Neutrophil (primary cell): ENCODE measurements around the gene KRTAP2-2.
"Not testable (repeated sequence)": the region's sequence is repeated elsewhere in the genome, so short reads cannot be mapped to it uniquely, and the experiment has no call there.

Experiments
- H3K27ac ChIP-seq: fragments of 200-600 bp; sonication (generic); 2 replicates; pipeline ENCODE4 v1.5.1; 2016; ENCODE audit warnings: mild to moderate bottlenecking, moderate library complexity
- H3K27me3 ChIP-seq: fragments of 200-600 bp; sonication (generic); 2 replicates; pipeline ENCODE4 v1.6.0; 2016; ENCODE audit warnings: mild to moderate bottlenecking
- H3K36me3 ChIP-seq: fragments of 200-600 bp; sonication (generic); 2 replicates; pipeline ENCODE4 v1.5.1; 2017
- H3K4me1 ChIP-seq, 2 experiments: fragments of 200-600 bp in 1 of 2; sonication (generic) in 1 of 2; 1 replicate in 1 of 2; 2 replicates in 1 of 2; pipeline versions ENCODE4 v1.5.1 to v1.6.1; 2013 to 2016; ENCODE audit warnings: low read depth in 1 of 2, low read length in 1 of 2, mild to moderate bottlenecking in 1 of 2, moderate library complexity in 1 of 2; ENCODE audit not compliant: control insufficient read depth in 1 of 2, insufficient read depth in 1 of 2
- H3K4me3 ChIP-seq, 2 experiments: fragments of 200-600 bp in 1 of 2; sonication (generic) in 1 of 2; 1 replicate in 1 of 2; 2 replicates in 1 of 2; pipeline ENCODE4 v1.5.1; 2013 to 2016; ENCODE audit warnings: low read depth in 1 of 2, low read length in 1 of 2, mild to moderate bottlenecking in 1 of 2, moderate library complexity in 1 of 2
- H3K9me3 ChIP-seq: fragments of 200-600 bp; sonication (generic); 2 replicates; pipeline ENCODE4 v1.5.1; 2016
- TF ChIP-seq, protein P1 (sequence below): fragments of 200-600 bp; sonication (generic); IDR thresholded peaks from 2 replicates; pipeline ENCODE4 v1.5.1; 2016; ENCODE audit warnings: antibody characterized with exemption

KRTAP2-2 gene

DNA sequence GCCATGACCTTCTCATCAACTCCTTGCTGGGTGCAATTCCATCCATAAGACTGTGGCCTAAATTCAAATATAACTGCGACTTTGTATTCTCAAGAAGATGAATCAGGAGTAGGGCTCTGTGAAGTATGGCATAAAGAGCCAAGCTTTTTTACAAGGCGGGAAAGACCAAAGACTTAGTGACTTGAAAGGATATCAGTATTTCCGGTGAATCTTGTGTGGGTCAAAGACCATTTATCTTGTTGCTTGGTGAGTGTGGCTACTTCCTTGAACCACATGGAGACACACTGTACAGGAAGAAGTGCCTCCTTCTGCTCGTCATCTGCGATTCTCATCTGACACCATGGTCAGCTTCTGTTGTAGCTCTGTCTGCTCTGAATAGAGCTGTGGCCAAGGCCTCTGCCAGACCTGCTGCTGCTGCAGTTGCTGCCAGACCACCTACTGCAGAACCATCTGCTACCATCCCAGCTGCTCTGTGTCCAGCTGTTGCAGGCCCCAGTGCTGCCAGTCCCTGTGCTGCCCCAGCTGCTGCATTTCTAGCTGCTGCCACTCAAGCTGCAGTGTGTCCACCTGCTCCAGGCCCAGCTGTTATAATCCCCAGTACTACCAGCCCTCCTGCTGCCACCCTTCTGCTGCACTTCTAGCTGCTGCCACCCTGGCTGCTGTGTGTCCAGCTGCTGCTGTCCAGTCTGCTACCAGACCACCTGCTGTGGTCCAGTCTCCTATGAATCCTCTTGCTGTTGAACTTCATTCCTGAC lies 16.8 kb upstream of the KRTAP2-2 start:
- no peaks in the 10 kb centered on the region for H3K9me3 ChIP-seq

DNA sequence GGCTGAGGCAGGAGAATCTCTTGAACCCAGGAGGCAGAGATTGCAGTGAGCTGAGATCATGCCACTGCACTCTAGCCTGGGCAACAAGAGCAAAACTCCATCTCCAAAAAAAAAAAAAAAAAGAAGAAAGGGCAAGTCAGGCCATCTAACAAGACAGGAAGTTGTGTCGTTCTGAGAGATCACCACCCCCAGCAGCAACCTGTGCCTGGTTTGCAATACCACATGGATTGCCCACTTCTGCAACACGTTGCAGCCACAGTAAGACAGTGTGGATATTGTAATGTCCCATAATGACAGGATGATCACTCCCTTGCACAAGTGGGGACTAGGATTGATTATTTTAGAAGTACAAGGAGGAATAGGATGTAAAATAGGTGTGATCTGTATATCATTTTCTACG lies 14.0 kb upstream of the KRTAP2-2 start:
- Histone ChIP-seq H3K9me3 (no peaks in the 10 kb centered on the region), H3K27ac (no peak overlapping the region), H3K36me3 (no peaks in the 10 kb centered on the region), H3K4me3 (no peak overlapping the region), H3K27me3 (peaks cover 12% of the 10 kb centered on the region), H3K4me1 (peaks cover 7 to 17% of the 10 kb centered on the region in 2 experiments)
- TF ChIP-seq, protein P1, sequence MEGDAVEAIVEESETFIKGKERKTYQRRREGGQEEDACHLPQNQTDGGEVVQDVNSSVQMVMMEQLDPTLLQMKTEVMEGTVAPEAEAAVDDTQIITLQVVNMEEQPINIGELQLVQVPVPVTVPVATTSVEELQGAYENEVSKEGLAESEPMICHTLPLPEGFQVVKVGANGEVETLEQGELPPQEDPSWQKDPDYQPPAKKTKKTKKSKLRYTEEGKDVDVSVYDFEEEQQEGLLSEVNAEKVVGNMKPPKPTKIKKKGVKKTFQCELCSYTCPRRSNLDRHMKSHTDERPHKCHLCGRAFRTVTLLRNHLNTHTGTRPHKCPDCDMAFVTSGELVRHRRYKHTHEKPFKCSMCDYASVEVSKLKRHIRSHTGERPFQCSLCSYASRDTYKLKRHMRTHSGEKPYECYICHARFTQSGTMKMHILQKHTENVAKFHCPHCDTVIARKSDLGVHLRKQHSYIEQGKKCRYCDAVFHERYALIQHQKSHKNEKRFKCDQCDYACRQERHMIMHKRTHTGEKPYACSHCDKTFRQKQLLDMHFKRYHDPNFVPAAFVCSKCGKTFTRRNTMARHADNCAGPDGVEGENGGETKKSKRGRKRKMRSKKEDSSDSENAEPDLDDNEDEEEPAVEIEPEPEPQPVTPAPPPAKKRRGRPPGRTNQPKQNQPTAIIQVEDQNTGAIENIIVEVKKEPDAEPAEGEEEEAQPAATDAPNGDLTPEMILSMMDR, result no peak

More for the DNA sequence above, 16.8 kb upstream of the KRTAP2-2 start:
- Histone ChIP-seq H3K27me3 (peaks cover 10% of the 10 kb centered on the region), H3K4me3 (no peak overlapping the region), H3K27ac (no peak overlapping the region), H3K4me1 (peaks cover 7 to 17% of the 10 kb centered on the region in 2 experiments), H3K36me3 (no peaks in the 10 kb centered on the region)
- TF ChIP-seq, protein P1, result no peak

DNA sequence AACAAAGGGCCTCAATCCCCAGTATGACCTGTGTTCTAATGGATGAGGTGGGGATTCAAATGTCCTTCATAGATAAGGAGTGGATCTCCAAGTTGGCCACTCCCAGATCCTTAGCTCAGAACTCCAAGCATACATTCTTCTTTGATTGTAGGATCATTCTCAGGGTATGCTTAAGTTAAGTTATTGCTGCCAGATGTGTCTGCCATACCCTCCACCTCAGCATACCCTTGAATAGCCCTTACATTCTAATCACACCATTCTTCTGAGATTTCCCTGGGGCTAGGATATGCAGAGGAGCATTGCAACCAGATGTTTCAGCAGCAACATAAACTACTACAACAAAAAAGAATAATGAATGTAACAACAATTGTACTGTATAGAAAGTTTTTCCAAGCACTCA lies 12.3 kb upstream of the KRTAP2-2 start:
- H3K27me3 ChIP-seq, result peaks cover 29% of the 10 kb centered on the region
- TF ChIP-seq, protein P1, result no peak
- H3K27ac ChIP-seq, result no peak overlapping the region
- peaks cover 7 to 17% of the 10 kb centered on the region in 2 experiments for H3K4me1 ChIP-seq
- no peaks in the 10 kb centered on the region for H3K36me3 ChIP-seq
- no peak overlapping the region for H3K4me3 ChIP-seq
- no peaks in the 10 kb centered on the region for H3K9me3 ChIP-seq

DNA sequence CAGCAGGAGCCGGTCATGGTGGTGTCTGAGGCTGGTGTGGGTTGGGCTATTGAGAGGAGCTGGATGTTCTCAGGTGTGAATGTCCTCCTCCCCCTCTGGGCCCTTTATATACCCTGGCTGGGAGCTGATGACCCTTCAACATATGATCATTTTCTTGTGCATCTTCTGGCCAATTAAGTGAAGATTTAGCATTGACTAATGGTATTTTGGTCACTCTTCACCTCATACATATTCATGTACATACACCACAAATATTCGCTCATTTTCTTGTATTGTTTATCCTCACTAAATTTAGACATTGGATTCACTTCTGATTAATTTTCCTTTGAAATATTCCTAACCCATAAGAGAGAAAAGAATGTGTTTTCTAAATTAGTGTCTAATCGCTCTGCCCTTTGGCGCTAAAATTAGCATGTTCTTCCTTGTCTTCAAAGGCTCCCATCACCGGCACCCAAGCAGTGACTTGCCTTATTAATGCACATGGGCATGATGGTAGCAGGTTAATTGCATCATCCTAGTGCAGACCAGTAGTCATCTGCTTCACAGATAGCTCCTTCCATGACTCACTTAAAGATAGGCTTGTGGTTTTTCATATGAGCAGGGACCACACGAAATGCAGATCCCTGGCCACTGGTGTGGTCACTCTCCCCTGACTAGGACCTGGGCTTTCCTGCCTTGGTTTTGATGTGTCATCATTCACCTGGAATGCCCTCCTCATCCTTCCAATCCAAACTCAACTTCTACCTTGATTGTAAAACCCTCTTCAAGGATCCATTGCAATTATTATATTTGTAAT lies 11.0 kb upstream of the KRTAP2-2 start, which contains the start of gene KRTAP2-4:
Gene KRTAP2-4 (minus strand): TSS at position 51 of the 796 bp plus-strand sequence. CDS start 34 bp downstream, at position 17.
- TF ChIP-seq, protein P1, result no peak
- Histone ChIP-seq H3K4me1 (peaks cover 7 to 17% of the 10 kb centered on the region in 2 experiments), H3K27ac (no peak within 1 kb of the TSS), H3K4me3 (no peak within 1 kb of the TSS), H3K36me3 (no peaks in the 10 kb centered on the region), H3K27me3 (peaks cover 42% of the 10 kb centered on the region), H3K9me3 (no peaks in the 10 kb centered on the region)

DNA sequence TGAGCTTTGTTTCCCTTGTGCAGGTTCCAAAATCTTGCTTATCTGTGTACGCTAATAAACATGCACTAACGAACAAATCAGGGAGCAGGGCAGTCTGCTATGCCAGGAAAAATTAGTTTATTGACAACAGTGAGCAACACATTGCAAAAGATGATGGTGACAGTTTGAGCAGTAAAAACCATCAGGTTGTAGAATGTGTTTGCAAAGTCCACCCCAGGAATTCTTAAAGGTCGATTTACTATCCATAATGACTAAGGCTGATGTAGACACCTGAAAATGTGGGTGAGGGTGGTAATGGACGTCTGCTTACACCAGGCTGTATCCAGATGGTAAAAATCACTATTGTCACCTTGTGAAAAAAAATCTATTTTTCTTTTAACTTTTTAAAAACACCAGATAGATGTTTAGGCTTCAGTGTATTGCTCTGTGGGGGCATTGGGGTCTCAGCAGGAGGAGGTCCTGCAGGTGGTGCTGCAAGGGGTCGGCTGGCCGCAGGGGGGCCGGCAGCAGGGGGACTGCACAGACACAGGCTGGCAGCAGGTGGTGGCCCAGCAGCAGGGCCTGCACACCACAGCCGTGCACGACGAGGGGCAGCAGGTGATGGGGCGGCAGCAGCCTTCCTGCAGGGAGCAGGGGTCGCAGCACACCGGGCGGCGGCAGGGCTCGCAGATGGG lies 10.1 kb upstream of the KRTAP2-2 start:
- H3K27me3 ChIP-seq, result peaks cover 51% of the 10 kb centered on the region
- H3K36me3 ChIP-seq, H3K4me3 ChIP-seq, H3K27ac ChIP-seq, H3K9me3 ChIP-seq: not testable (repeated sequence)
- peaks cover 7 to 17% of the 10 kb centered on the region in 2 experiments for H3K4me1 ChIP-seq
